ENCODE data around the gene GTF2H3.

DNA sequence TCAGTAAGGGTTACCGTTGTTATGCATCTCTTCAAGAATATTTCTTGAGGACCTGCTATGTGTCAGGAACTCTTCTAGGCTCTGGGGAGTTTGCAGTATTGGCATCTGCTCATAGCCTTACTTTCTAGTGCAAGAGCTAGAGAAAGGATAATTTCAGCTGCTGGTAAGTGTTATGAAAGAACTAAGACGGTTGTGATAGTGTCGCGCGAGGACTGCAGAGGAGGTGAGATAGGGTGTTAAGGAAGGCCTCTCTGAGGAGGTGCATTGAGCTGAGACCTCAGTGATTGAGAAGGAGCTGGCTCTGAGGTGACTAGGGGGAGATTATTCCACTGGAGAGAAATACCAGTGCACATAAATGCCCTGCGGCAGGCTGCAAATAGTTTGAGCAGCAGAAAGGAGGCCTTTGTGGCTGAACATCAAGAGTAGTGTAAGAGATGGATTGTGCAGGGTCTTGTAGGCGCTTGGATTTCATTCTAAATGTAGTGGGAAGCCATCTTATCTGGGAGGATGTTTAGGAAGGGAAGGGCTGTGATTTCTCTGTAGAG lies 30.9 kb upstream of the GTF2H3 start:
- TF ChIP-seq, protein P1, sequence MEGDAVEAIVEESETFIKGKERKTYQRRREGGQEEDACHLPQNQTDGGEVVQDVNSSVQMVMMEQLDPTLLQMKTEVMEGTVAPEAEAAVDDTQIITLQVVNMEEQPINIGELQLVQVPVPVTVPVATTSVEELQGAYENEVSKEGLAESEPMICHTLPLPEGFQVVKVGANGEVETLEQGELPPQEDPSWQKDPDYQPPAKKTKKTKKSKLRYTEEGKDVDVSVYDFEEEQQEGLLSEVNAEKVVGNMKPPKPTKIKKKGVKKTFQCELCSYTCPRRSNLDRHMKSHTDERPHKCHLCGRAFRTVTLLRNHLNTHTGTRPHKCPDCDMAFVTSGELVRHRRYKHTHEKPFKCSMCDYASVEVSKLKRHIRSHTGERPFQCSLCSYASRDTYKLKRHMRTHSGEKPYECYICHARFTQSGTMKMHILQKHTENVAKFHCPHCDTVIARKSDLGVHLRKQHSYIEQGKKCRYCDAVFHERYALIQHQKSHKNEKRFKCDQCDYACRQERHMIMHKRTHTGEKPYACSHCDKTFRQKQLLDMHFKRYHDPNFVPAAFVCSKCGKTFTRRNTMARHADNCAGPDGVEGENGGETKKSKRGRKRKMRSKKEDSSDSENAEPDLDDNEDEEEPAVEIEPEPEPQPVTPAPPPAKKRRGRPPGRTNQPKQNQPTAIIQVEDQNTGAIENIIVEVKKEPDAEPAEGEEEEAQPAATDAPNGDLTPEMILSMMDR (IDR thresholded peaks at IDR 0.05), result no peak
- TF ChIP-seq POLR2A (IDR thresholded peaks at IDR 0.05), result no peak
